ENCODE results near the gene PFKM. TPM values are rescaled to one million over a fixed set of nuclear protein-coding genes. Genes with fewer than 3 reads are reported as not detected.

The PFKM gene
- total RNA-seq, 1 donor from 2014 or later, result 80.3 TPM

DNA sequence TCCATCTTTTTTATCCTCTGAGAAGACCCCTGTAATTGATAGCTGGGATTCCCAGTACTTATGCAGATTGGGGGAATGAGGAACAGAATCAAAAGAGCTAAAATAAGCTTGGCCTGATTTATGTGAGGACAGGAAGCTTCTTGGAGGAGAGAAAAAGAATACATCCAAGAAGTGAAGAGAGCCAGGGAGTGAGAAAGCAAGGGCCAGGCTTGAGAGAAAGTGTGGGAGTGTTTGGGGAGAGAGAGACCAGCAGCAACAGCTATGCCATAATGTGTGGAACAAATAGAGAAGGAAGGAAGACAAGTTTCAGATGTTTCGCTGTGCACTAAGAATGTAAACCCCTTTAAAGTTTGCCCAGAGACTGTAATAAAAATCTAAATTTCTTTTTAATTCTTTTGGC lies 60.3 kb downstream of the PFKM start:
- H3K4me3 Mint-ChIP-seq (ENCODE audit: unreplicated experiment), result no peak overlapping the region
- H4K20me1 ChIP-seq (ENCODE audit: insufficient read depth, low read length), result no peaks in the 10 kb centered on the region
- no peak overlapping the region for H3K27ac ChIP-seq (ENCODE audit: low read depth, low read length)
- H3K9me3 Mint-ChIP-seq (ENCODE audit: unreplicated experiment), result no peaks in the 10 kb centered on the region
- TF ChIP-seq EZH2 (IDR thresholded peaks at IDR 0.05; ENCODE audit: insufficient read depth, low read length), result no peak
- TF ChIP-seq, protein P1, sequence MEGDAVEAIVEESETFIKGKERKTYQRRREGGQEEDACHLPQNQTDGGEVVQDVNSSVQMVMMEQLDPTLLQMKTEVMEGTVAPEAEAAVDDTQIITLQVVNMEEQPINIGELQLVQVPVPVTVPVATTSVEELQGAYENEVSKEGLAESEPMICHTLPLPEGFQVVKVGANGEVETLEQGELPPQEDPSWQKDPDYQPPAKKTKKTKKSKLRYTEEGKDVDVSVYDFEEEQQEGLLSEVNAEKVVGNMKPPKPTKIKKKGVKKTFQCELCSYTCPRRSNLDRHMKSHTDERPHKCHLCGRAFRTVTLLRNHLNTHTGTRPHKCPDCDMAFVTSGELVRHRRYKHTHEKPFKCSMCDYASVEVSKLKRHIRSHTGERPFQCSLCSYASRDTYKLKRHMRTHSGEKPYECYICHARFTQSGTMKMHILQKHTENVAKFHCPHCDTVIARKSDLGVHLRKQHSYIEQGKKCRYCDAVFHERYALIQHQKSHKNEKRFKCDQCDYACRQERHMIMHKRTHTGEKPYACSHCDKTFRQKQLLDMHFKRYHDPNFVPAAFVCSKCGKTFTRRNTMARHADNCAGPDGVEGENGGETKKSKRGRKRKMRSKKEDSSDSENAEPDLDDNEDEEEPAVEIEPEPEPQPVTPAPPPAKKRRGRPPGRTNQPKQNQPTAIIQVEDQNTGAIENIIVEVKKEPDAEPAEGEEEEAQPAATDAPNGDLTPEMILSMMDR (IDR thresholded peaks at IDR 0.05; ENCODE audit: insufficient read depth, low read depth, low read length), result no peak
- H3K79me2 ChIP-seq (ENCODE audit: insufficient read depth, low read length), result no peaks in the 10 kb centered on the region
- peaks cover 40% of the 10 kb centered on the region for H3K27me3 Mint-ChIP-seq (ENCODE audit: low read depth, unreplicated experiment)
- H3K36me3 Mint-ChIP-seq (ENCODE audit: low read depth, unreplicated experiment), result no peaks in the 10 kb centered on the region
- FAIRE-seq (no peak), DNase-seq (ENCODE audit: low read depth) (no peak)
- no peak overlapping the region for H2AFZ ChIP-seq (ENCODE audit: low read depth, low read length)
- no peak overlapping the region for H3K27ac Mint-ChIP-seq (ENCODE audit: unreplicated experiment)
- H3K4me3 ChIP-seq (ENCODE audit: insufficient read depth, low read depth, low read length), result no peak overlapping the region
- no peaks in the 10 kb centered on the region for H3K9me3 ChIP-seq (ENCODE audit: insufficient read depth, low read depth, low read length)
- H3K27me3 ChIP-seq (ENCODE audit: insufficient read depth, low read length), result peaks cover 50% of the 10 kb centered on the region
- peaks cover 5% of the 10 kb centered on the region for H3K4me1 ChIP-seq (ENCODE audit: insufficient read depth, low read length)
- no peaks in the 10 kb centered on the region for H3K36me3 ChIP-seq (ENCODE audit: insufficient read depth, low read length)
- no peak overlapping the region for H3K4me2 ChIP-seq (ENCODE audit: low read length)
- H3K9ac ChIP-seq (ENCODE audit: low read length), result no peak overlapping the region
- H3K4me1 Mint-ChIP-seq (ENCODE audit: low read depth, unreplicated experiment), result peaks cover 10% of the 10 kb centered on the region

DNA sequence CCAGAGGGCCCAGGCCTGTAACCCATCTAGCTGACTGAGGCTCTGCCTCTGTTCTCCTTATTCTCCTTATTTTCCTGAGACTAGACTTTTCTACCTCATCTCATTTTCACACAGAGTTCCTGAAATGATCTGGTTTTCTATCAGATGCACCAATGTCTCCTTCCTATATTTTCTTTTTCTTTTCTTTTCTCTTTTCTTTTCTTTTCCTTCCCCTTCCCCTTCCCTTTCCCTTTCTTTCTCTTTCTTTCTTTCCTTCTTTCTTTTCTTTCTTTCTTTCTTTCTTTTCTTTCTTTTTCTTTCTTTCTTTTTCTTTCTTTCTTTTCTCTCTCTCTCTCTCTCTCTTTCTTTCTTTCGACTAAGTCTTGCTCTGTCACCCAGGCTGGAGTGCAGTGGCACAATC lies 61.3 kb downstream of the PFKM start:
- Histone ChIP-seq H3K79me2 (ENCODE audit: insufficient read depth, low read length) (no peaks in the 10 kb centered on the region), H3K36me3 (ENCODE audit: insufficient read depth, low read length) (no peaks in the 10 kb centered on the region), H3K27ac (ENCODE audit: low read depth, low read length) (no peak overlapping the region), H3K4me1 (ENCODE audit: insufficient read depth, low read length) (peaks cover 6% of the 10 kb centered on the region), H3K4me2 (ENCODE audit: low read length) (no peak overlapping the region), H4K20me1 (ENCODE audit: insufficient read depth, low read length) (no peaks in the 10 kb centered on the region), H3K4me3 (ENCODE audit: insufficient read depth, low read depth, low read length) (no peak overlapping the region), H3K9me3 (ENCODE audit: insufficient read depth, low read depth, low read length) (no peaks in the 10 kb centered on the region), H3K9ac (ENCODE audit: low read length) (no peak overlapping the region), H3K27me3 (ENCODE audit: insufficient read depth, low read length) (peaks cover 60% of the 10 kb centered on the region), H2AFZ (ENCODE audit: low read depth, low read length) (no peak overlapping the region)
- H3K27ac Mint-ChIP-seq (ENCODE audit: unreplicated experiment), result no peak overlapping the region
- no peaks in the 10 kb centered on the region for H3K9me3 Mint-ChIP-seq (ENCODE audit: unreplicated experiment)
- DNase-seq (ENCODE audit: low read depth) (no peak), FAIRE-seq (no peak)
- peaks cover 49% of the 10 kb centered on the region for H3K27me3 Mint-ChIP-seq (ENCODE audit: low read depth, unreplicated experiment)
- no peaks in the 10 kb centered on the region for H3K36me3 Mint-ChIP-seq (ENCODE audit: low read depth, unreplicated experiment)
- H3K4me3 Mint-ChIP-seq (ENCODE audit: unreplicated experiment), result no peak overlapping the region
- peaks cover 13% of the 10 kb centered on the region for H3K4me1 Mint-ChIP-seq (ENCODE audit: low read depth, unreplicated experiment)
- TF ChIP-seq, protein P1 (IDR thresholded peaks at IDR 0.05; ENCODE audit: insufficient read depth, low read depth, low read length), result no peak
- no peak for TF ChIP-seq EZH2 (IDR thresholded peaks at IDR 0.05; ENCODE audit: insufficient read depth, low read length)

DNA sequence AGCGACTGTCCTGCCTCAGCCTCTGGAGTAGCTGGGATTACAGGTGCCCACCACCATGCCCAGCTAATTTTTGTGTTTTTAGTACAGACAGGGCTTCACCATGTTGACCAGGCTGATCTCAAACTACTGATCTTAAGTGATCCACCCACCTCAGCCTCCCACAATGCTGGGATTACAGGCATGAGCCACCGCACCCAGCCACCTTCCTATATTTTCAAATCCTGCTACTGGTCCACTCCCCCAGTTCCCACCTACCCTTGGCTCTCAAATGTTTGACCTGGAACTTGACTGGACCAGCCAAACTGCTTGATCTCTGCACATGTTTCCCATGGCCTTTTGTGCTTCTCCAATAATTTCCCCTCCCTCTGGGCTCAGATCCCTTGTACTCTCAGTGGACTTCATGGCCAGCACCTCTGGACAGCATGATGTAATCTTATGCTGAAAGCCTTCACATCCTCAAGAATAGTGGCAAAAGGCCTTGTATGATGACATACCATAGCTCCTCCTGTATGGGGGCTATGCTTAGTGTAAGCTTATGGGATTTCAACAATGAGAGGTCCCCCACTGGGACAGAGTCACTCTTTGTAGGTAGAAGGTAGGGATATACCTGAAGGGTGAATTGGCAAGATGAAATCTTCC lies 61.8 kb downstream of the PFKM start:
- peaks cover 8% of the 10 kb centered on the region for H3K4me1 Mint-ChIP-seq (ENCODE audit: low read depth, unreplicated experiment)
- peaks cover 64% of the 10 kb centered on the region for H3K27me3 ChIP-seq (ENCODE audit: insufficient read depth, low read length)
- DNase-seq (ENCODE audit: low read depth), result no peak
- no peak overlapping the region for H2AFZ ChIP-seq (ENCODE audit: low read depth, low read length)
- H3K9ac ChIP-seq (ENCODE audit: low read length), result no peak overlapping the region
- H3K4me2 ChIP-seq (ENCODE audit: low read length), result no peak overlapping the region
- H3K4me3 Mint-ChIP-seq (ENCODE audit: unreplicated experiment), result no peak overlapping the region
- H3K27me3 Mint-ChIP-seq (ENCODE audit: low read depth, unreplicated experiment), result peaks cover 55% of the 10 kb centered on the region
- no peaks in the 10 kb centered on the region for H3K9me3 Mint-ChIP-seq (ENCODE audit: unreplicated experiment)
- no peak for FAIRE-seq
- no peaks in the 10 kb centered on the region for H4K20me1 ChIP-seq (ENCODE audit: insufficient read depth, low read length)
- TF ChIP-seq, protein P1 (IDR thresholded peaks at IDR 0.05; ENCODE audit: insufficient read depth, low read depth, low read length), result no peak
- TF ChIP-seq EZH2 (IDR thresholded peaks at IDR 0.05; ENCODE audit: insufficient read depth, low read length), result no peak
- H3K27ac Mint-ChIP-seq (ENCODE audit: unreplicated experiment), result no peak overlapping the region
- no peaks in the 10 kb centered on the region for H3K79me2 ChIP-seq (ENCODE audit: insufficient read depth, low read length)
- no peaks in the 10 kb centered on the region for H3K36me3 ChIP-seq (ENCODE audit: insufficient read depth, low read length)
- H3K9me3 ChIP-seq (ENCODE audit: insufficient read depth, low read depth, low read length), result no peaks in the 10 kb centered on the region
- H3K4me3 ChIP-seq (ENCODE audit: insufficient read depth, low read depth, low read length), result no peak overlapping the region
- H3K4me1 ChIP-seq (ENCODE audit: insufficient read depth, low read length), result peaks cover 6% of the 10 kb centered on the region
- H3K27ac ChIP-seq (ENCODE audit: low read depth, low read length), result no peak overlapping the region
- H3K36me3 Mint-ChIP-seq (ENCODE audit: low read depth, unreplicated experiment), result no peaks in the 10 kb centered on the region

Measured in astrocyte (in vitro differentiated cells and primary cell).